ENCODE measurements around the gene EDEM2. TPM values are rescaled to one million over a fixed set of nuclear protein-coding genes. Genes with fewer than 3 reads are reported as not detected.
"Not testable (repeated sequence)": the region's sequence is repeated elsewhere in the genome, so short reads cannot be mapped to it uniquely, and the experiment has no call there.

Gene EDEM2
- total RNA-seq, 4 donors from 2014 or later = 11.8 to 18.0 (median 13.2) TPM

GRCh38 chr20:35087355-35087754, 59.8 kb downstream of the EDEM2 start:
- 82% methylated on average over 5 of the region's 5 CpGs for WGBS
- Histone ChIP-seq H3K27me3 (no peaks in the 10 kb centered on the region), H3K9me3 (no peaks in the 10 kb centered on the region), H3K4me1 (peaks cover 36% of the 10 kb centered on the region), H3K4me3 (no peak overlapping the region), H3K27ac (no peak overlapping the region), H3K36me3 (no peaks in the 10 kb centered on the region)
- TF ChIP-seq CTCF (IDR thresholded peaks at IDR 0.05) (no peak), POLR2A (IDR thresholded peaks at IDR 0.05) (no peak)
- no peak for DNase-seq (ENCODE audit: low spot score in 2 of 2)

- Histone ChIP-seq H3K4me3 (no peak overlapping the region), H3K27ac (no peak overlapping the region), H3K36me3 (no peaks in the 10 kb centered on the region), H3K27me3 (no peaks in the 10 kb centered on the region), H3K9me3 (no peaks in the 10 kb centered on the region), H3K4me1 (peaks cover 36% of the 10 kb centered on the region)
- no peak for DNase-seq (ENCODE audit: low spot score in 2 of 2)
- 93% methylated on average over 11 of the region's 11 CpGs for WGBS
- no peak for TF ChIP-seq EP300 (IDR thresholded peaks at IDR 0.05)
- TF ChIP-seq POLR2AphosphoS5 (IDR thresholded peaks at IDR 0.05) = no peak
- no peak for TF ChIP-seq CTCF (IDR thresholded peaks at IDR 0.05)
- TF ChIP-seq POLR2A (IDR thresholded peaks at IDR 0.05) = no peak
Measured at GRCh38 chr20:35085477-35086225, 61.5 kb downstream of the EDEM2 start.

- peaks cover 39% of the 10 kb centered on the region for H3K4me1 ChIP-seq
- no peak overlapping the region for H3K27ac ChIP-seq
- no peaks in the 10 kb centered on the region for H3K9me3 ChIP-seq
- WGBS = 93% methylated on average over 3 of the region's 3 CpGs
- DNase-seq (ENCODE audit: low spot score in 2 of 2) = no peak
- no peaks in the 10 kb centered on the region for H3K27me3 ChIP-seq
- TF ChIP-seq POLR2AphosphoS5 (IDR thresholded peaks at IDR 0.05) (no peak), EP300 (IDR thresholded peaks at IDR 0.05) (no peak), POLR2A (IDR thresholded peaks at IDR 0.05) (no peak), CTCF (IDR thresholded peaks at IDR 0.05) (no peak)
- no peak overlapping the region for H3K4me3 ChIP-seq
- no peaks in the 10 kb centered on the region for H3K36me3 ChIP-seq
Measured at GRCh38 chr20:35084998-35085397, 62.1 kb downstream of the EDEM2 start.

- WGBS = 78% methylated on average over 5 of the region's 5 CpGs
- not testable (repeated sequence) for DNase-seq (ENCODE audit: low spot score in 2 of 2); H3K9me3 ChIP-seq; H3K27me3 ChIP-seq; H3K4me3 ChIP-seq; H3K27ac ChIP-seq
- Histone ChIP-seq H3K4me1 (peaks cover 19% of the 10 kb centered on the region), H3K36me3 (peaks cover 22% of the 10 kb centered on the region)
Measured at GRCh38 chr20:35080348-35080642, 66.8 kb downstream of the EDEM2 start.

- TF ChIP-seq EP300 (IDR thresholded peaks at IDR 0.05) = no peak
- TF ChIP-seq CTCF (IDR thresholded peaks at IDR 0.05) = no peak
- TF ChIP-seq POLR2AphosphoS5 (IDR thresholded peaks at IDR 0.05) = no peak
- TF ChIP-seq POLR2A (IDR thresholded peaks at IDR 0.05) = no peak
- WGBS = 91% methylated on average over 8 of the region's 8 CpGs
- no peak overlapping the region for H3K4me3 ChIP-seq
Measured at GRCh38 chr20:35079472-35080347, 67.4 kb downstream of the EDEM2 start.

More at GRCh38 chr20:35079472-35080347, 67.4 kb downstream of the EDEM2 start:
- H3K4me1 ChIP-seq = peaks cover 19% of the 10 kb centered on the region
- H3K27me3 ChIP-seq = no peaks in the 10 kb centered on the region
- H3K9me3 ChIP-seq = no peaks in the 10 kb centered on the region
- no peak for DNase-seq (ENCODE audit: low spot score in 2 of 2)
- H3K27ac ChIP-seq = no peak overlapping the region
- peaks cover 22% of the 10 kb centered on the region for H3K36me3 ChIP-seq
